SK-N-SH (cell line): ENCODE data around the gene NGF. TPM values are rescaled to one million over a fixed set of nuclear protein-coding genes. Genes with fewer than 3 reads are reported as not detected.
A peak's percentile ranks its signal among the peaks of the same experiment; 100 is the strongest.

Source experiments
- CTCF ChIA-PET: fragments of 300-600, 350-600 bp; formaldehyde crosslinking; extraction: SDS; loops from one replicate; lab custom pipeline; 2021; lab: Yijun Ruan, JAX
- POLR2A ChIA-PET: fragments of 350-600 bp; sonication (Branson Sonifier 250); formaldehyde crosslinking; extraction: SDS; loops from one replicate; lab custom pipeline; 2020; ENCODE audit warnings: antibody characterized with exemption, inconsistent platforms; lab: Yijun Ruan, JAX
- DNase-seq: peaks from one replicate; pipeline ENCODE4 v3.0.0; 2012
- H2AFZ ChIP-seq: fragments of 200-600 bp; sonication (generic); 2 replicates; pipeline ENCODE4 v1.8.1; 2016; ENCODE audit warnings: antibody characterized with exemption, mild to moderate bottlenecking, low read depth
- H3F3A ChIP-seq: fragments of 200-600 bp; sonication (generic); replicated peaks from 2 replicates; pipeline ENCODE3; 2016; ENCODE audit warnings: antibody characterized with exemption, mild to moderate bottlenecking; ENCODE audit not compliant: insufficient read depth
- H3K27ac ChIP-seq, 2 experiments: fragments of 200-500 bp in 1 of 2; fragments of 200-600 bp in 1 of 2; sonication (Bioruptor generic) in 1 of 2; sonication (generic), shearing (Covaris generic) in 1 of 2; 2 replicates each; pipeline versions ENCODE4 v1.5.1 to v1.6.1; 2014 to 2016; ENCODE audit warnings: low read depth in 2 of 2, inconsistent platforms in 1 of 2, low read length in 1 of 2, mild to moderate bottlenecking in 1 of 2, mixed read lengths in 1 of 2
- H3K27me3 ChIP-seq: fragments of 200-600 bp; sonication (generic), shearing (Covaris generic); 2 replicates; pipeline ENCODE4 v1.6.1; 2016; ENCODE audit warnings: mixed run types; ENCODE audit not compliant: insufficient read depth
- H3K36me3 ChIP-seq, 2 experiments: fragments of 200-500 bp in 1 of 2; fragments of 200-600 bp in 1 of 2; sonication (Bioruptor generic) in 1 of 2; sonication (generic) in 1 of 2; replicated peaks in 1 of 2; 2 replicates each; pipeline versions ENCODE3 to v1.5.1; 2014 to 2016; ENCODE audit warnings: low read length in 1 of 2, mild to moderate bottlenecking in 1 of 2; ENCODE audit not compliant: insufficient read depth in 2 of 2, control insufficient read depth in 1 of 2
- H3K4me1 ChIP-seq, 2 experiments: fragments of 200-500 bp in 1 of 2; fragments of 200-600 bp in 1 of 2; sonication (Bioruptor generic) in 1 of 2; sonication (generic), shearing (Covaris generic) in 1 of 2; 2 replicates each; pipeline versions ENCODE4 v1.5.1 to v1.6.1; 2014 to 2016; ENCODE audit warnings: low read depth in 1 of 2, low read length in 1 of 2, mixed run types in 1 of 2; ENCODE audit not compliant: insufficient read depth in 2 of 2, control insufficient read depth in 1 of 2
- H3K4me2 ChIP-seq: fragments of 200-600 bp; sonication (generic), shearing (Covaris generic); 2 replicates; pipeline ENCODE4 v1.6.1; 2017; ENCODE audit warnings: mixed run types
- H3K4me3 ChIP-seq, 2 experiments: fragments of 200-500 bp in 1 of 2; fragments of 200-600 bp in 1 of 2; sonication (Bioruptor generic) in 1 of 2; sonication (generic), shearing (Covaris generic) in 1 of 2; 2 replicates each; pipeline versions ENCODE4 v1.5.1 to v1.8.1; 2014 to 2016; ENCODE audit warnings: low read depth in 2 of 2, inconsistent platforms in 1 of 2, low read length in 1 of 2, mild to moderate bottlenecking in 1 of 2, mixed read lengths in 1 of 2, moderate library complexity in 1 of 2
- H3K79me2 ChIP-seq: fragments of 200-600 bp; sonication (generic); 2 replicates; pipeline ENCODE4 v1.8.1; 2017; ENCODE audit warnings: mild to moderate bottlenecking; ENCODE audit not compliant: insufficient read depth
- H3K9ac ChIP-seq: fragments of 200-600 bp; sonication (generic); 2 replicates; pipeline ENCODE4 v1.6.1; 2017; ENCODE audit warnings: mixed run types
- H3K9me2 ChIP-seq: fragments of 200-600 bp; sonication (generic); 2 replicates; pipeline ENCODE4 v1.6.1; 2017; ENCODE audit warnings: mixed run types
- H3K9me3 ChIP-seq: fragments of 200-600 bp; sonication (generic); 2 replicates; pipeline ENCODE4 v1.6.1; 2017; ENCODE audit warnings: mixed run types, mild to moderate bottlenecking, moderate library complexity
- H4K20me1 ChIP-seq: fragments of 200-600 bp; sonication (generic); 2 replicates; pipeline ENCODE4 v1.6.1; 2017; ENCODE audit warnings: mild to moderate bottlenecking, mixed run types; ENCODE audit not compliant: insufficient read depth
- CHD2 ChIP-seq: fragments of 150-350 bp; IDR thresholded peaks from 2 replicates; pipeline ENCODE4 v1.6.1; 2018; ENCODE audit warnings: low read length; ENCODE audit not compliant: partially characterized antibody
- ELF1 ChIP-seq: IDR thresholded peaks from 2 replicates; pipeline ENCODE4 v1.4.0; 2012
- EP300 ChIP-seq, 2 experiments: IDR thresholded peaks; 2 replicates each; pipeline versions ENCODE4 v1.4.0 to v1.6.1; 2012; ENCODE audit warnings: borderline replicate concordance in 1 of 2, low read depth in 1 of 2, low read length in 1 of 2
- EZH2phosphoT487 ChIP-seq: fragments of 200-600 bp; sonication (generic); IDR thresholded peaks from 2 replicates; pipeline ENCODE4 v1.6.1; 2017; ENCODE audit warnings: low read depth, mixed run types, mild to moderate bottlenecking, antibody characterized with exemption, moderate library complexity, borderline replicate concordance
- FOXJ3 ChIP-seq: sonication (generic); formaldehyde crosslinking; IDR thresholded peaks from 2 replicates; pipeline ENCODE4 v1.5.1; 2020; ENCODE audit warnings: mild to moderate bottlenecking, missing genetic modification reagents
- FOXM1 ChIP-seq: IDR thresholded peaks from 2 replicates; pipeline ENCODE4 v1.4.0; 2012; ENCODE audit warnings: low read depth, mild to moderate bottlenecking
- GABPA ChIP-seq: IDR thresholded peaks from 2 replicates; pipeline ENCODE4 v1.4.0; 2012; ENCODE audit warnings: low read depth, mild to moderate bottlenecking
- GATA2 ChIP-seq: sonication (generic); formaldehyde crosslinking; IDR thresholded peaks from 2 replicates; pipeline ENCODE4 v1.5.0; 2020; ENCODE audit warnings: mild to moderate bottlenecking, missing genetic modification reagents
- MAX ChIP-seq: IDR thresholded peaks from 2 replicates; pipeline ENCODE4 v1.4.0; 2012; ENCODE audit warnings: low read depth
- MXI1 ChIP-seq: IDR thresholded peaks from 2 replicates; pipeline ENCODE4 v1.6.1; 2012; ENCODE audit warnings: mild to moderate bottlenecking, low read depth, low read length, improper control_type of control experiment
- NFIC ChIP-seq: IDR thresholded peaks from 2 replicates; pipeline ENCODE4 v1.4.0; 2012; ENCODE audit warnings: borderline replicate concordance
- PBX3 ChIP-seq: IDR thresholded peaks from 2 replicates; pipeline ENCODE4; 2012
- POLR2AphosphoS5 ChIP-seq: IDR thresholded peaks from 2 replicates; pipeline ENCODE4 v1.6.1; 2012; ENCODE audit warnings: low read depth, low read length
- RAD21 ChIP-seq: IDR thresholded peaks from 2 replicates; pipeline ENCODE4 v1.6.1; 2012; ENCODE audit warnings: mild to moderate bottlenecking, low read length
- RCOR1 ChIP-seq: fragments of 150-350 bp; IDR thresholded peaks from 2 replicates; pipeline ENCODE4 v1.6.1; 2017; ENCODE audit warnings: antibody characterized with exemption, low read length
- RXRA ChIP-seq: IDR thresholded peaks from 2 replicates; pipeline ENCODE4 v1.4.0; 2012; ENCODE audit warnings: low read depth, mild to moderate bottlenecking, borderline replicate concordance
- SIN3A ChIP-seq: IDR thresholded peaks from 2 replicates; pipeline ENCODE4 v1.6.1; 2012; ENCODE audit warnings: low read depth, mild to moderate bottlenecking, low read length, moderate library complexity, borderline replicate concordance
- TAF1 ChIP-seq: IDR thresholded peaks from 2 replicates; pipeline ENCODE4 v1.6.1; 2012; ENCODE audit warnings: low read depth, mild to moderate bottlenecking, low read length, moderate library complexity, borderline replicate concordance
- TCF12 ChIP-seq: IDR thresholded peaks from 2 replicates; pipeline ENCODE4 v1.4.0; 2012
- TEAD4 ChIP-seq: IDR thresholded peaks from 2 replicates; pipeline ENCODE4 v1.4.0; 2012; ENCODE audit warnings: mild to moderate bottlenecking, borderline replicate concordance; ENCODE audit not compliant: insufficient read depth
- USF1 ChIP-seq: IDR thresholded peaks from 2 replicates; pipeline ENCODE4 v1.4.0; 2012; ENCODE audit warnings: low read depth, borderline replicate concordance
- USF2 ChIP-seq: fragments of 150-350 bp; IDR thresholded peaks from 2 replicates; pipeline ENCODE4 v1.6.1; 2017; ENCODE audit warnings: antibody characterized with exemption, low read length, low read depth, borderline replicate concordance
- whole genome bisulfite sequencing: methylation state at CpG from one replicate; pipeline ENCODE4 v1.1.6; 2017; ENCODE audit warnings: low lambda C conversion rate; 5-methylcytosine and 5-hydroxymethylcytosine counted together
- polyA plus RNA-seq, 3 experiments: library from polyadenylated mRNA; depleted of rRNA; stranded (reverse); fragments of >200 nt; gene quantifications; 2 replicates each; pipeline ENCODE4 v1.2.3, GENCODE V29; 2012

The NGF gene
- polyA plus RNA-seq, 1 of the 3 experiments (the other 2 are of a cell fraction) = 75.8 TPM

- Histone ChIP-seq H3K9me2 (no peaks in the 10 kb centered on the region), H3K4me2 (peak overlapping the region; percentile 8; the same call in 1 of the 2 replicates), H3F3A (peaks cover 34% of the 10 kb centered on the region), H3K4me3 (no peak overlapping the region), H2AFZ (peak overlapping the region; percentile 71), H3K9ac (peak overlapping the region; percentile 42; the same call in 1 of the 2 replicates), H3K36me3 (peaks cover 0 to 16% of the 10 kb centered on the region in 2 experiments), H3K4me1 (peaks cover 5 to 14% of the 10 kb centered on the region in 2 experiments; a peak in 3 of 4 replicates), H3K27ac (peak overlapping the region; percentile 98 to 99), H3K9me3 (peaks cover 8% of the 10 kb centered on the region; the same call in 1 of the 2 replicates), H4K20me1 (no peaks in the 10 kb centered on the region), H3K79me2 (no peaks in the 10 kb centered on the region), H3K27me3 (no peaks in the 10 kb centered on the region)
- peak; percentile 45 for DNase-seq
- ChIA-PET CTCF (interaction anchor here (1.3 to 1.8 kb wide), 4 partner anchors 19 to 113 kb away, joined by 3 to 10 read pairs (median 4); no protein-coding TSS in a partner anchor), POLR2A (interaction anchor here (1.1 kb wide), 1 partner anchor 54 kb away, joined by 3 read pairs; no protein-coding TSS in a partner anchor)
- TF ChIP-seq GATA2 (peak; percentile 74), TEAD4 (0 out of 2 replicates have a peak, but pooled peaks have one; percentile 11), GABPA (no peak), RCOR1 (peak; percentile 85), TCF12 (peak; percentile 69), ELF1 (no peak), FOXM1 (0 out of 2 replicates have a peak, but pooled peaks have one; percentile 11), RXRA (no peak), CHD2 (peak; percentile 44), EP300 (IDR thresholded peaks at IDR 0.05; ENCODE audit: borderline replicate concordance in 1 of 2, low read depth in 1 of 2, low read length in 1 of 2) (peak in 1 of 2 experiments; percentile 86; a peak in 2 of 4 replicates), NFIC (peak; percentile 46; the same call in 1 of the 2 replicates), PBX3 (peak; percentile 51), POLR2AphosphoS5 (0 out of 2 replicates have a peak, but pooled peaks have one; percentile 12), RAD21 (peak; percentile 33; the same call in 1 of the 2 replicates)
- WGBS = 16% methylated on average over 3 of the region's 3 CpGs
Measured at GRCh38 chr1:115252585-115252984, 85.5 kb downstream of the NGF start.

GRCh38 chr1:115251856-115252255 lies 86.2 kb downstream of the NGF start:
- H3K79me2 ChIP-seq = no peaks in the 10 kb centered on the region
- peak overlapping the region; percentile 42; the same call in 1 of the 2 replicates for H3K9ac ChIP-seq
- peak overlapping the region; percentile 8; the same call in 1 of the 2 replicates for H3K4me2 ChIP-seq
- H3K9me3 ChIP-seq = peaks cover 8% of the 10 kb centered on the region; the same call in 1 of the 2 replicates
- CTCF ChIA-PET = interaction anchor here (0.9 to 1.8 kb wide), 6 partner anchors 20 to 218 kb away, joined by 3 to 10 read pairs (median 4); no protein-coding TSS in a partner anchor
- peaks cover 5 to 14% of the 10 kb centered on the region in 2 experiments; a peak in 3 of 4 replicates for H3K4me1 ChIP-seq
- H4K20me1 ChIP-seq = no peaks in the 10 kb centered on the region
- peak overlapping the region; percentile 71; the same call in 1 of the 2 replicates for H2AFZ ChIP-seq
- H3F3A ChIP-seq = peaks cover 34% of the 10 kb centered on the region
- no peak overlapping the region for H3K4me3 ChIP-seq
- no peaks in the 10 kb centered on the region for H3K27me3 ChIP-seq
- POLR2A ChIA-PET = interaction anchor here (0.8 to 1.1 kb wide), 2 partner anchors 29 to 53 kb away, joined by 3 to 4 read pairs; no protein-coding TSS in a partner anchor
- H3K9me2 ChIP-seq = no peaks in the 10 kb centered on the region
- peaks cover 0 to 16% of the 10 kb centered on the region in 2 experiments for H3K36me3 ChIP-seq
- peak overlapping the region; percentile 98 to 99 for H3K27ac ChIP-seq
- WGBS = 9% methylated on average over 2 of the region's 2 CpGs
- DNase-seq = peak; percentile 59
- TF ChIP-seq TCF12 = peak; percentile 100
- peak; percentile 79 to 92 for TF ChIP-seq EP300 (IDR thresholded peaks at IDR 0.05; ENCODE audit: borderline replicate concordance in 1 of 2, low read depth in 1 of 2, low read length in 1 of 2)
- TF ChIP-seq FOXJ3 (CRISPR knock-in tag) = peak; percentile 85
- no peak for TF ChIP-seq TAF1
- 0 out of 2 replicates have a peak, but pooled peaks have one; percentile 43 for TF ChIP-seq SIN3A
- peak; percentile 78 for TF ChIP-seq PBX3
- TF ChIP-seq RXRA = peak; percentile 64; the same call in 1 of the 2 replicates
- peak; percentile 97 for TF ChIP-seq MAX
- TF ChIP-seq USF2 = no peak
- TF ChIP-seq EZH2phosphoT487 = no peak
- no peak; the same call in 1 of the 2 replicates for TF ChIP-seq MXI1
- peak; percentile 73 for TF ChIP-seq CHD2
- TF ChIP-seq USF1 = no peak
- TF ChIP-seq NFIC = peak; percentile 90
